MV-4-11 (cell line): Measurements from ENCODE around the gene MLLT3.
A peak's percentile ranks its signal among the peaks of the same experiment; 100 is the strongest.

Source experiments
- DNase-seq: peaks from one replicate; lab custom pipeline; 2025; lab: John Stamatoyannopoulos, UW

MLLT3 gene

DNA sequence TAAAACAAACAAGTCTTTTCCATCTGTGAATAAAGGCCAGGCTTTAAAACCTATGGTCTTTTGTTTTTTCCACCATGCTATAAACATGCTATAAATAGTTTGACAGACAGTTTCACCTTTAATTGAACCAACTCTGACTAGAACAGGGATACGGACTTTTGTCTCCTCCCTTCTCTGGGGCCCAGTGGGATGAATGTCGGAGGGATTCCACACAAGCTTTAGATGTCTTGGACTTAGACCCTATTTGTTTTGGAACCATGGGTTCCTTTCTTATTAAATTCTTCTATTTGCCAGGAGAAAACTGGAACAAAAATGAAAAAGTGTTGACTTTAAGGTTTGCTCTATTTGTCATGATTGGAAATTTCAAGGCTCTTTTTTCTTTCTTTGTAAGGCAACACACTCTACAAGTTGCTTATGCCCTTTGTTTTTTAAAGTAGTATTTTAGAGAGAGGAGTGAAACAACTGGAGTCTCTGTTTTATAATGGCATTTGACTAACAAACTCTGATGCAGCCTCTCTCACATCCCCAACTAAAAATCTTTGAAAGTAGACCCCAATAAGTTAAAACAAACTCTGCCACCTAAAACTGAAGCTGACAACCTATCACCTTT is 145.3 kb downstream of the MLLT3 start:
- no peak for DNase-seq

DNA sequence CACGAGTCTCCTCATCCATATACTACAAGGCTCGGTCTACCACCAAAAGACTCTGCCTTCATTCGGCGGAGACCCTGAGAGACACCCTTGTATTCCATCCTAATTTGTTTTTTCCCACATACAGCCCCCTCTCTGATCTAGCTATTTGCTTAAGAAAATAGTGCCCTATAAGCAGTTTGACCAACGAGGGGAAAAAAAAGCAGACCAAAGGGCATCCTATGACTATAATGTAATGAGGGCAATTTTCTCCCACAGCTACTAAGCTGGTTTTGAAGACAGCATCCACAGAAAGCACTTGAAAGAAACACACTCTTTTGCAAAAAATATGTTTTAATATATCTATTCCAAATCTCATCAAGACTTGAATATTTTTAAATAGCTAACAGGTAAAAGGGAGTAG is 147.8 kb downstream of the MLLT3 start:
- DNase-seq = no peak

DNA sequence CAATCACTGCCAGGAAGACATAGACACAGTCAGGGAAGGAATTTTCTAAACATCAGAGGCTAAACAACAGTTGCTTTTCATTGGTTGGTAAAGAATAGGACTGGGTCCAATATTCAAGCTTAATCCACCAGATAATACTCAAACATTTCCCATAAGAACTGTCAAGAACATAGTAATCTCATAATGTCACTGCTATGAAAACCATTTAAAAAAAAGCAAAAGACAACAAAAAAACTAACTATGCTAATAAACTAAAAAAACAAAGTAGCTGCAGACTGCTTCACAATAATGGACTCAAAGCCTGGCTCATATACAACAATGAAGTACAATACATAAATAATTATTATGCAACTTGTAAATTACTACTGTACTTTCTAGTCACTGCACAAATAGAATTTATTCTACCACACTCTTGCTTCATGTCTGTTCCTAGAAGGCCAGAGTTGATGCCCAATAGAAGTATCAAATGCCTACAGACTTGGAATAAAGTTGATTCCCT is 148.7 kb downstream of the MLLT3 start:
- no peak for DNase-seq

DNA sequence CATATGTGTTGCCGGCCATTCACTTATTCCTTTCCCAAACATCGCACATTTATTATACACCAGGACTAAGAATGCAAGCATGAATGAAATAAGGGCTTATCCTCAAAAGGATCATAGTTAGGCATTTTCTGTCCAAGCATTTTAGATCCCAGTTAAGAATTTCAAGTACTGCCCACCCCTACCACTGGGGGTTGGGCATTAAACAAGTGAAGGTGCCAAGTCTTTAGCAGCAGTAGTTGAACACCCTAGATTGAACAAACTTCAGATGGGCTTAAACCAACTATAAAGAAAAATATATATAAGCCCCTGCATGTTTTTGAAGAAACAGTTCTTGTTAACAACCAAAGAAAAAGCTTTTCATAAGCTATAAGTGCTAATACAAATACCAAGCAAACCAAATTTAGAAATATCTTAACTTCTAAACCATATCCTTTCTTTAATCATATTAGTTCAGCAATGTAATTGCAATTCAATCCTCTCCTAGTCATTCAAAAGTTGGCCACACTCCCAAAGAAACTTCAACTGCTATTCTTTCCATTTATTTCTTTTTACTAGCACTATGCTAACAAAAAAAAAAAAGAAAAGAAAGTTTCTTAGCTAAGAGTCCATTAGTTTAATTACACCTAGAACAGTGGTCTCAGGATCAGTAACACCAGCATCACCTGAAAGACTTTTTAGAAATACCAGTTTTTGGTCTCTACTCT is 149.8 kb downstream of the MLLT3 start:
- no peak for DNase-seq

DNA sequence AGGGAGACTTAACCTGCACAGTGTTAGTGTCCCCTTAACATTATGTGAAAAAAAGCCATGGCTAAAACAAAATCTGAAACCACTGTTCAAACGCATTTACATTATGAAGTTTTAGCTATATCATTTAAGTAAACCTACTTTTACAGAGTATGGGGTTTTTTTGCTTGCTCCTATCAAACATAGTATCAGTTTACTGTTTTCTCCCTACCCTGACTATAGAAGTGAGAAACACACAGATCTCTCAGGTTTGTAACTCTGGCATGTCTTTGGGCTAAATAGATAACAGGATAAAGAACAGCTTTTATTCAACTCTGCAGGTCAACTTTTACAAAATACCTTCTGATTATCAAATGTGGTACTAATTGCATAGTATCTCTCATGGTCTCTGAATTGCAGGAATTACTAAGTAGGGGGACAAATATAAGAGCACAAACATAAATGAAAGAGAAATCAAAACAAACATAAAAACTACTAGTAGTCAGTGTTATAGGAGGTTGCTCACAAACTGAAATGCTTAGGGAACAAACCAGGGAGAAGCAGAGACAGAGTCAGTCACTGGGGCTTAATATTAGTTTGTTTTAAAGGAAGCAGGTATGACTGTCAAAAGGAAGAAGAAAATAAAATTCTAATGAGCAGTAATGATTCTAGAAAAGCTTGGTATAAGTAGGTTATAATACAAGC is 155.8 kb downstream of the MLLT3 start:
- DNase-seq = no peak

DNA sequence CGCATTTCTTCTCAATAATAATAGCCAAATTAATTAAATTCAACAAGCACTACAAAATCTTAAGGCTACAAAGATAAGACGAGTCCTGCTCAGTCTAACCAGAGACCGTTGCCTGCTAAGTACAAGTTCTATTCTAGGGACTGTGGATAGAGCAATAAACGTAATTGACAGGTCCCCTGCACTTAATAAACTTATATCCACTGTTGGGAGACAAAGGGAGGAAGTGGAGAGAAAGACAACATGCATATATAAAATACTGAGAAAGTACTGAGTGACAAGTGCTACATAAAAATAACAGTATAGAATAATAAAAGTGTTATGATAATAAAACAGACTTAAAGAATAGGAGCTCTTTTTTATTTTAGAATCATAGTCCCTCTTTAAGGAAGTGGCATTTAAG is 158.1 kb downstream of the MLLT3 start:
- DNase-seq = no peak

DNA sequence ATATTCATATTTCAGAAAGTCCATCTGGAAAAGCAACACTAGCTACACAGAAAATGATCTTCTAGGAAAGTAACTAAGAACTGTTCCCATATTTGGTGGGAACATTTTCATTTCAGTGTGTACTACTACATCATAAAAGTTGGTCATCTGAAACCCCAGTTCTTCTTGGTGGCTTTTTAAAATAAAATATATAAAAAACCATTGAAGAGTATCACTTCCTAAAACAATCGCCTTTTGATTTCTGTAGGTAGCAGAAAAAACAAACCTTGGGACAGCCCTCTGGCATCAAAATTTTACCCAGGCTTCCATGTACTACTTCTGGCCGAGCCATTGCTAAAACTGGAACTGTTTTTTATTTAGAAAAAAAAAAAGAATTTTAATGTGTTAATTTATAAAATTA is 158.5 kb downstream of the MLLT3 start:
- DNase-seq = no peak

DNA sequence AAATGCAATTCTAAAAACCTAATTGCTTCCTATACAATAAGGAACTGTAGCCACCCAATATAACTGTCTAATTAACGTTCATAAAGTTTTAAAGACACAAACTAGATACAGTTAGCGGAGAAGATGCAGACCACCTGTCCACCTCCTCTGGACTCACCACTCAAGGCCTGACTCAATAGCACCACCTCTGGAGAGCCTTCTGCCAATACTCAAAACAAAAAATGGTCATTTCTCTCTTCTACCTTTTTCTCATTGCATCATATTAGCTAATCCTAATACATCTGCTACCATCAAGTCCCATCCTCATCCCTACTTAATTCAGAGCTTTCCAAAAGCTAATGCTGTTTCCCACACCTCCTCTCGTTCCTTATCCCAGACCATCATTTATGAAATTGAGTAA is 159.9 kb downstream of the MLLT3 start:
- no peak for DNase-seq

DNA sequence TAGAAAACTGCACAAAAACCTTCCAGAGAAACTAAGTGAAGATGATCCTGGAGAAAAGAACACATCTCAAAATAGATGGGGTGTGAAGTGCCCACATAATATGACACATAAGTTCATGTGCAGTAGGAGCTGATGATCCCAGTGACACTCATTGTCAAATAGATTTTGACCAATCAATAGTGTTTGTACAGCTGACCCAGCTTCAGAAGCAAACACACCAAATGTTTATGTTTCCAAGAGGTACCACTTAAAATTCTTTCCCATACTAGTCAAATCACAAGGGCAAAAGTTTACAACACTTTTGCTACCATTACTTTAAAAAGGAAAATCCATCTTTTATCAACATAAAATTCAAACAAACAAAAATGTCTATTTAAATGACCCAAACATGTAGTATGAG is 175.0 kb downstream of the MLLT3 start:
- DNase-seq = no peak

DNA sequence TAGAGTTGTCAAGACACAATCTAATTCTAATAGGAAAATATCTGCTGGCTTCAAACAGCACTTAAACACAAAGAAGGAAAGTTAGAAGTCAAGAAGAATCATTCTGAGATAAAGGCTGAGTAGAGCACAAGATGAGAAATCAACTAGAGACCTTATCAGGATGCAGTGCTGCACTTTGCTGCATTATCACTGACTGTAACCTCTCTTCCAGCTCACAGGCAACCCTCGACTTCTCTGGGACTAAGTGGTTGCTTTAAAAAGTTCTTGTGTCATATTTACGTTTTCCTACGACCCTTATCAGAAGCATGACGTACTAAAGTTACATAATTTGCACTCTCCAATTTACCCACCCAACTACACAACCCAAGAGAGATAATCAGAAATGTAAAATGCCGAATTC is 176.1 kb downstream of the MLLT3 start:
- DNase-seq = no peak

DNA sequence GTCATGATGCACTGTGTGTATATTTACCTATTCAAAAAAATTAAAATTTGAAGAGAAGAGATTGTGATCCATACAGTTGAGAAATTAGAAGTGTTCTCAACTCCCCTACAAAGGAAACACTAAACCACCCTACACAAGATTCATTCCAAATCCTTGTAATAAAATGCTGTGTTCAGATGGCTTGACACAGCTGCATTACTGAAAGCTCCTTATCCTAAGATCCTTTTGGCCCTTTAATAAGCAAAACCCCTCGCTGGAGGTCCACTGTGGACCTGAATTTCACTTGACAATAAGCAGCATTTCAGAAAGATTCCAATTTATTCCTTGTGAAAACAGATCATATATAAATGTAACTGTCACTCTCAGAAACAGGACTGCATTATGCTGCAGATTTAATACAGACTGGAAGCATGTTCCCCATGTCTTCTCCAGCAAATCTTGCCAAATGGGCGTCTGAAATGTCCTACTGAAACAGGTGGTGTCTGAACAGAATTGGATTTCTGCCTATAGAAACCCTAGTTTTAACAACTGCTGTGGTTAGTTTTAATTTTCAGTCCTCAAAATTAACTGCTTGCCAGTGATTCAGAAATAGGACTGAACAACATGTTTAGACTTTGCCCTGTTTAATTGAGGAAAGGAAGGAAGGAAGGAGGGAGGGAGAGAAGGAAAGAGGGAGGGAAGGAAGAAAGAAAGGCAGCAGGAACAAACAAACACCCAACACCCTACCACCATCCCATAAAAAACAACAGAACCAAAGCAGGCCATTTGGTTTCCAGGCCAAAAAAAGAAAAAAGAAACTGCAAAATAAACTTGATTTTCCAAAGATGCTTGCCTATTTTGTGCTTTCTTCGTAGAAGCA is 179.6 kb downstream of the MLLT3 start:
- no peak for DNase-seq

DNA sequence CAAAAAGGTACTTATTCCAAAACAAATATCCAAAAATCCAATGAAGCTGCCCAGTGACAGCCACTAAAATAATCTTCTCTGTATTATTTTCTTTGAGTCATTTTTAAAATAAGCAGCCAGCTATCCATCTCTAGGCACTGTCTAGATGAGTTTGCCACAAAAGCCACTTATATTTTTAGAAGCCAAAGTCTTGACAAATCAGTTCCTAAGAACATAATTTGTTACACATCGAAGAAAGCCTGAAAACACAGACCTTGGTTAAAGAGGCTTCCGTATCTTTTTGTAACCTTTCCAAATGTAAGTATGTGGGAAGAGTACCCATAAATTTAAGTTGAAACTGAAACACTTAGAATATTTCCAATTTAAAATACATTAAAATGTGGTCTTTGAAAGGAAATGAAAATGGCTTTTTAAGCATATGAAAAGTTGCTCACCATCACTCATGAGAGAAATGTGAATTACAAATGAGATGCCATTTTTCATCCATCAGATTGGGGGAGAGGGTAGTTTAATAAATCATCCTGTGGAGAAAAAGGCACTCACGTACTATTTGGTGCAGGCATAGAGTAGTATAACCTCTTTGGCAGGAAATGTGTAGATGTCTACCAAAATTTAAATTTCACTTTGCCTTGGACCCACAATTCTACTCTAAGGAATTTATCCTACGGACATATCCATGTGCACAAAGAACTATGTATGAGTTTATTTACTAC is 180.4 kb downstream of the MLLT3 start:
- peak; percentile 14 for DNase-seq

DNA sequence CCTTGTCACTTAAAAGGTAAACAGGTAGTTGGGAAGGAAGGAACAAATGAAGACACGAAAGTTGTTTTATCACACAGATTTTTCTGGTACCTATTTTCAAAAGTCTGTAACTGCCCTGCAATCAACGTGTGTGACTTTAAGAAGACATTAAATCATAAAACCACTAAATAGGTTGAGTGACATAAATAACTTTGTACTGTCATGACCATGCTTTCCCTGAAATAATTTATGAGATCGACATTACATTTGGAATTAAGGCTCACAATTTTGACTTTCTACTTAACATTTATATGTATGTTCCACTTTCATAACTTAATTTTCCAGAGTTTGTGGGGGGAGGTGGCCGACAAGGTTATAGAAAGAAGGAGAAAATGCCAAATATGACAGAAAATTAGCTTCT is 181.1 kb downstream of the MLLT3 start:
- DNase-seq = no peak

DNA sequence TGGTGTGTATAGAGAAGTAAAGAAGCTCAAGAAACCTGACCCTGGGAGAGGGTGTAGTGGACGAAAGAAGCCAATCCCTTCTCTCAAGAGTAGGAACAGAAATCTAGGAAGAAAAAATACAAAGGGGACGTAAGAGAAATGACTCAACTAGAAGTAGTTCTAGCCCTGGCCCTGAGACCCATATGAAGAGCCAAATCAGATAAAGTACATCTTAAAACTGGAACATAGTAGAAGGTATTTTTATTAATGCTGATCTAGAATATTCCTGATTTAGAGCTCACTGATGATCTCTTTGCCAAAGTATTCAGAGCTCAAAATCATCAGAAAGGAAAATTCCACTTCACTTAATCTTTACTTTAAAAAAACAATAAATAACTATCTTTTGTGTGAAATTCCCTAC is 184.8 kb downstream of the MLLT3 start:
- DNase-seq = no peak

DNA sequence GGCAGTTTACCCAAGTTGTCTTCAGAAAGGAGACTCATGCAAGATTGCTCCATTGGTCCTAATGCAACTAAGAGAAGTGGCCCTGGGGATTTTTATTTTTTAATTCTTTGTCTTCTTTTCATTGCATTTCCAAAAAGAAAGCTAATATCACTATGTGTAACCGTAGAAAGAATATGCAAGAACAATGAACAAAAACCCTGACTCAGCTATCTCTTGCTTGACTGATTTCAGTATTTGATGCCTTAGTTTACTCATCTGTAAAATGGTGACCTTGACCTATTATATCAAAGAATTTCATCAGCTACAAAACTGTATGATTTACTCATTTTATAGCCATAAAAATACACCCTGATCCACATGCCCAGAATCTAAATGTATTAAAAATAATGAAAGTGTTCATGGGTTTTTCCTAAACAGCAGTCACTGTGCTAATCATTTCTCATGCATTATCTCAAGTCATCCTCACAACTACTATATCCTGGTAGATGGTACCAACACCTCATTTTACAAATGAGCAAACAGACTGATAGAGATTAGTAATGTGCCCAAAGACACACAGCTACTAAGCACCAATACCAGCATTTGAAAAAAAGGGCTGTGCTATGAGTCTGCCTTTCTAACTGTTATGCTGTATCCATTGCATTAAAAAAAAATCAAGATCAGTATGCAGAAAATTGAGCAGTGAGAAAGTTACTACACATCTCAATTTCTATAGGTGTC is 185.7 kb downstream of the MLLT3 start:
- no peak for DNase-seq

DNA sequence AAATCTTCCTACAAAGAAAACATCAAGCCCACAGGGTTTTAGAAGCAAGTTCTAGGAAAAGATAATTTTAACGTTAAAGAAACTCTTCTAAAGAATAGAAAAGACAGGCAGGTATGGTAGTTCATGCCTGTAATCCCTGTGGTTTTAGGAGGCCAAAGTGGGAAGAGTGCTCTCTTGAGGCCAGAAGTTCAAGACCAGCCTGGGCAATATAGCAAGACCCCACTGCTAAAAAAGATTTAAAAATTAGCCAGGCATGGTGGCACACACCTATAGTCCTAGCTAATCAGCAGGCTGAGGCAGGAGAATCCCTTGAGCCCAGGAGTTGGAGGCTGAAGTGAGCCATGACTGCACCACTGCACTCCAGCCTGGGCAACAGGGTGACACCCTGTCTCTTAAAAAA is 193.3 kb downstream of the MLLT3 start:
- DNase-seq = no peak

DNA sequence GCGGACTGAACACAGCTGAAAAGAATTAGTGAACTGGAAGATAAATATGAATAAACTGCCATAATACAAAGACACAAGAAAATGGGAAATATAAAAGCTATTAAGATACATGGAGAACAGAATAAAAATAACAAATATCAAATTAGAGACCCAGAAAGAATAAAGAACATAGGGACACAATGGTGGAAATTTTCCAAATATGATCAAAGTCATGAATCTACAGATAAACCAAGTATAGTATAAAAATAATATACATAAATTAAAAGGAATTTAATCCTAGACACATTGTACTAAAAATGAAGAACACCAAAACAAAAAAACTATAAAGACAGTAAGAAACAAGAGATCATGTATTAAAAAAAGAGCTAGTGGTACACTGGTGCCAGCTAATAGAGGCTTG is 194.9 kb downstream of the MLLT3 start:
- no peak for DNase-seq

DNA sequence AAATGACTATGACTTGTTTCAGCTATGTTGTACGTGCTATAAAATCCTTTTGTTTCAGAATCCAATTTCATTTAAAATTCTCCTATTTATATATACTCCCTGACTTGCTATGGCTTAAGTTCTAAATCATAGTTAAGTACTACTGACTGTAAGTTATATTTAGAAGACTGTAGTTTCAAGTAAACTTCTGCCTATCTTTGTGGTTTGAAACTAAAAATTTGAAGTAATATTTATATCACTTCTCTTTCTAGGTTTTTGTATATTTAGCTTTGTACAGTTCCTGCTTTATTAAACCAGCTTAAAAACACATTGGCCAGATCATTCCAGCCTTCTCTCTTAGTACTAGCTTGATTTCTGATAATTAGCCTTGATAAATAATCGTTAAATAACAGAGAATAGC is 196.3 kb downstream of the MLLT3 start:
- DNase-seq = peak; percentile 65

DNA sequence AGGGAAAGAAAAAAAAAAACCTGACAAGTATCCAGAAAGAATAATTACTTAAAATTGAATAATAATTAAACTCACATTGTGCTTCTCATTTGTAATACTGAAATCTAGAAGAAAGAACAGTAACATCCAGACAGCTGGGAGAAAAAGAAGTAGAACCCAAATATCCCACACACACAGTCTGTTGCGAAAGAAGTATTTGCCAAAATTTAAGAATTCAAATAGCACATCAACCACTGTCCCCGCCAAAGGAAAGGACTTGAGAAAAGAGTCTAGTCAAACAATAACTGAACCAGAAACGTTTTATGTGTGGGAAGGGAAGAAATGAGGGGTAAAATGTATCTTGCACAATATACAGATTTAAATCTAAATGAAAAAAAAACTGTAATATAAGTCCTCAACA is 202.8 kb downstream of the MLLT3 start:
- DNase-seq = no peak

DNA sequence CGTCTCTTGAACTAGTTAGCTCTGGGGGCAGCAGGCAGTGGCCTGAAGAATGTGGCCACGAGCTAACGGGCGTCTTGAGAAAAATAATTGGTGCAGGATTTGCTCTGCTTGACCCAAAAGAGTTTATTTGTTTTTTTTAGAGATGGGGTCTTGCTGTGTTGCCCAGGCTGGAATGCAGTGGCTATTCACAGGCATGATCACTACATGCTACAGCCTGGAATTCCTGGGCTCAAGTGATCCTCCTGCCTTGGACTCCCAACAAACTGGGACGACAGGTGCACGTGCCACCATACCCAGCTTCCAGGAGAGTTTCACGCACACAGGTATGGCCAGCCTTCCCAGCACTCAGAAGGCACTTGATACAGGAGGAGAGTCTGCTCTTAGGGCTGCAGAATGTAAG is 203.8 kb downstream of the MLLT3 start:
- DNase-seq = no peak
